GM23338 (cell line): Measurements from ENCODE around the gene MYCN. TPM values are rescaled to one million over a fixed set of nuclear protein-coding genes. Genes with fewer than 3 reads are reported as not detected.
A peak's percentile ranks its signal among the peaks of the same experiment; 100 is the strongest.

ENCODE experiments used
- ATAC-seq: fragments of 200-7000 bp; cut with Tn5 transposase; 3 replicates; pipeline ENCODE4 v1.9.1; 2020
- DNase-seq: peaks from one replicate; pipeline ENCODE4 v3.0.0-alpha.2; 2015; ENCODE audit warnings: low spot score
- H2AFZ ChIP-seq: fragments of 200-600 bp; sonication (generic); 2 replicates; pipeline ENCODE4 v1.8.0; 2016; ENCODE audit warnings: antibody characterized with exemption, mild to moderate bottlenecking, moderate library complexity
- H3F3A ChIP-seq: fragments of 200-600 bp; sonication (generic); replicated peaks from 2 replicates; pipeline ENCODE4 v1.8.0; 2017; ENCODE audit warnings: antibody characterized with exemption, mixed run types, low read depth
- H3K27ac ChIP-seq: fragments of 200-600 bp; sonication (generic); 2 replicates; pipeline ENCODE4 v1.6.1; 2016; ENCODE audit warnings: low read depth
- H3K27me3 ChIP-seq: fragments of 200-600 bp; sonication (generic); 2 replicates; pipeline ENCODE4 v1.8.0; 2016; ENCODE audit warnings: mild to moderate bottlenecking, mixed run types, moderate library complexity; ENCODE audit not compliant: insufficient read depth
- H3K36me3 ChIP-seq: fragments of 200-600 bp; sonication (generic); 2 replicates; pipeline ENCODE4 v1.8.0; 2016; ENCODE audit warnings: mild to moderate bottlenecking; ENCODE audit not compliant: insufficient read depth
- H3K4me1 ChIP-seq: fragments of 200-600 bp; sonication (generic); 2 replicates; pipeline ENCODE4 v1.8.0; 2016; ENCODE audit warnings: mild to moderate bottlenecking, moderate library complexity; ENCODE audit not compliant: insufficient read depth
- H3K4me2 ChIP-seq: fragments of 200-600 bp; sonication (generic); 2 replicates; pipeline ENCODE4 v1.7.1; 2017; ENCODE audit warnings: mixed run types
- H3K4me3 ChIP-seq: fragments of 200-600 bp; sonication (generic); 2 replicates; pipeline ENCODE4 v1.6.1; 2016; ENCODE audit warnings: mixed run types
- H3K79me2 ChIP-seq: fragments of 200-600 bp; sonication (generic); replicated peaks from 2 replicates; pipeline ENCODE4 v1.8.0; 2017; ENCODE audit warnings: mild to moderate bottlenecking; ENCODE audit not compliant: insufficient read depth
- H3K9me2 ChIP-seq: fragments of 200-600 bp; sonication (generic); 2 replicates; pipeline ENCODE4 v1.8.0; 2017; ENCODE audit not compliant: insufficient read depth
- H4K20me1 ChIP-seq: fragments of 200-600 bp; sonication (generic); replicated peaks from 2 replicates; pipeline ENCODE4 v1.8.0; 2017; ENCODE audit warnings: mild to moderate bottlenecking; ENCODE audit not compliant: insufficient read depth
- H3K27ac Mint-ChIP-seq: 2 replicates; pipeline ENCODE4 v1.8.0; 2020; ENCODE audit warnings: inconsistent platforms, mild to moderate bottlenecking, moderate library complexity, mixed read lengths
- H3K27me3 Mint-ChIP-seq: 3 replicates; pipeline ENCODE4 v1.8.0; 2022; ENCODE audit warnings: low read depth, mild to moderate bottlenecking, moderate library complexity, mixed read lengths, inconsistent platforms; ENCODE audit not compliant: insufficient read depth, poor library complexity
- H3K36me3 Mint-ChIP-seq: 3 replicates; pipeline ENCODE4 v1.8.0; 2021; ENCODE audit warnings: low read depth, mild to moderate bottlenecking, inconsistent platforms, moderate library complexity, mixed read lengths
- H3K4me1 Mint-ChIP-seq: 3 replicates; pipeline ENCODE4 v1.8.0; 2020; ENCODE audit warnings: mild to moderate bottlenecking, inconsistent platforms, mixed read lengths
- H3K4me3 Mint-ChIP-seq: 3 replicates; pipeline ENCODE4 v1.8.0; 2021; ENCODE audit warnings: moderate library complexity, mild to moderate bottlenecking, inconsistent platforms, mixed read lengths
- H3K9me3 Mint-ChIP-seq: 3 replicates; pipeline ENCODE4 v1.8.0; 2020; ENCODE audit warnings: moderate library complexity, mild to moderate bottlenecking, inconsistent platforms, mixed read lengths
- CREB1 ChIP-seq: fragments of 250-450 bp; sonication (Bioruptor Pico); IDR thresholded peaks from 2 replicates; pipeline ENCODE4 v1.5.0; 2020; ENCODE audit warnings: low read depth, mild to moderate bottlenecking, moderate library complexity
- EZH2 ChIP-seq: fragments of 200-600 bp; sonication (generic); IDR thresholded peaks from one replicate; pipeline ENCODE4 v1.8.0; 2017; ENCODE audit warnings: antibody characterized with exemption, mild to moderate bottlenecking, low read depth; ENCODE audit not compliant: unreplicated experiment
- NANOG ChIP-seq: IDR thresholded peaks from 2 replicates; pipeline ENCODE4 v1.6.1; 2016; ENCODE audit warnings: antibody characterized with exemption, borderline replicate concordance
- POLR2AphosphoS5 ChIP-seq: IDR thresholded peaks from 2 replicates; pipeline ENCODE4 v1.6.1; 2016; ENCODE audit warnings: antibody characterized with exemption, low read depth
- ZNF114 ChIP-seq: fragments of 250-450 bp; sonication (Bioruptor Pico); IDR thresholded peaks from 2 replicates; pipeline ENCODE4 v1.5.0; 2020; ENCODE audit warnings: mild to moderate bottlenecking, moderate library complexity
- polyA plus RNA-seq: library from polyadenylated mRNA; unstranded; fragments of >200 nt; fragmentation: Nextera tagmentation; extraction: Ambion mirVana; gene quantifications from 2 replicates; pipeline ENCODE4 v1.2.1, GENCODE V29; 2016
- total RNA-seq: library from RNA; depleted of rRNA; stranded (reverse); fragments of >200 nt; shearing (Covaris generic); gene quantifications from 2 replicates; pipeline ENCODE4 v1.2.3, GENCODE V29; 2014
- TF ChIP-seq, protein P1 (sequence below): IDR thresholded peaks from one replicate; pipeline ENCODE4 v1.6.1; 2018; ENCODE audit warnings: antibody characterized with exemption; ENCODE audit not compliant: unreplicated experiment
- TF ChIP-seq, protein P2 (sequence below), 2 experiments: fragments of 200-600 bp in 1 of 2; sonication (generic) in 1 of 2; conservative IDR thresholded peaks; 2 replicates each; pipeline versions ENCODE4 v1.5.1 to v1.6.1; 2016 to 2017; ENCODE audit warnings: antibody characterized with exemption in 2 of 2, low read depth in 2 of 2, mild to moderate bottlenecking in 2 of 2, moderate library complexity in 1 of 2
- TF ChIP-seq, protein P3 (sequence below): IDR thresholded peaks from 2 replicates; pipeline ENCODE4 v1.6.1; 2016; ENCODE audit warnings: antibody characterized with exemption

MYCN gene
- total and polyA plus RNA-seq, 2 experiments from 2014 or later: 50.8 to 145 TPM

DNA sequence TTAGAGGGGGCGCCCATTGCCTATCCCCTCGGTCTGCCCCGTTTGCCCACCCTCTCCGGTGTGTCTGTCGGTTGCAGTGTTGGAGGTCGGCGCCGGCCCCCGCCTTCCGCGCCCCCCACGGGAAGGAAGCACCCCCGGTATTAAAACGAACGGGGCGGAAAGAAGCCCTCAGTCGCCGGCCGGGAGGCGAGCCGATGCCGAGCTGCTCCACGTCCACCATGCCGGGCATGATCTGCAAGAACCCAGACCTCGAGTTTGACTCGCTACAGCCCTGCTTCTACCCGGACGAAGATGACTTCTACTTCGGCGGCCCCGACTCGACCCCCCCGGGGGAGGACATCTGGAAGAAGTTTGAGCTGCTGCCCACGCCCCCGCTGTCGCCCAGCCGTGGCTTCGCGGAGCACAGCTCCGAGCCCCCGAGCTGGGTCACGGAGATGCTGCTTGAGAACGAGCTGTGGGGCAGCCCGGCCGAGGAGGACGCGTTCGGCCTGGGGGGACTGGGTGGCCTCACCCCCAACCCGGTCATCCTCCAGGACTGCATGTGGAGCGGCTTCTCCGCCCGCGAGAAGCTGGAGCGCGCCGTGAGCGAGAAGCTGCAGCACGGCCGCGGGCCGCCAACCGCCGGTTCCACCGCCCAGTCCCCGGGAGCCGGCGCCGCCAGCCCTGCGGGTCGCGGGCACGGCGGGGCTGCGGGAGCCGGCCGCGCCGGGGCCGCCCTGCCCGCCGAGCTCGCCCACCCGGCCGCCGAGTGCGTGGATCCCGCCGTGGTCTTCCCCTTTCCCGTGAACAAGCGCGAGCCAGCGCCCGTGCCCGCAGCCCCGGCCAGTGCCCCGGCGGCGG, 1.7 kb downstream of the MYCN start (continued):
- TF ChIP-seq, protein P1, sequence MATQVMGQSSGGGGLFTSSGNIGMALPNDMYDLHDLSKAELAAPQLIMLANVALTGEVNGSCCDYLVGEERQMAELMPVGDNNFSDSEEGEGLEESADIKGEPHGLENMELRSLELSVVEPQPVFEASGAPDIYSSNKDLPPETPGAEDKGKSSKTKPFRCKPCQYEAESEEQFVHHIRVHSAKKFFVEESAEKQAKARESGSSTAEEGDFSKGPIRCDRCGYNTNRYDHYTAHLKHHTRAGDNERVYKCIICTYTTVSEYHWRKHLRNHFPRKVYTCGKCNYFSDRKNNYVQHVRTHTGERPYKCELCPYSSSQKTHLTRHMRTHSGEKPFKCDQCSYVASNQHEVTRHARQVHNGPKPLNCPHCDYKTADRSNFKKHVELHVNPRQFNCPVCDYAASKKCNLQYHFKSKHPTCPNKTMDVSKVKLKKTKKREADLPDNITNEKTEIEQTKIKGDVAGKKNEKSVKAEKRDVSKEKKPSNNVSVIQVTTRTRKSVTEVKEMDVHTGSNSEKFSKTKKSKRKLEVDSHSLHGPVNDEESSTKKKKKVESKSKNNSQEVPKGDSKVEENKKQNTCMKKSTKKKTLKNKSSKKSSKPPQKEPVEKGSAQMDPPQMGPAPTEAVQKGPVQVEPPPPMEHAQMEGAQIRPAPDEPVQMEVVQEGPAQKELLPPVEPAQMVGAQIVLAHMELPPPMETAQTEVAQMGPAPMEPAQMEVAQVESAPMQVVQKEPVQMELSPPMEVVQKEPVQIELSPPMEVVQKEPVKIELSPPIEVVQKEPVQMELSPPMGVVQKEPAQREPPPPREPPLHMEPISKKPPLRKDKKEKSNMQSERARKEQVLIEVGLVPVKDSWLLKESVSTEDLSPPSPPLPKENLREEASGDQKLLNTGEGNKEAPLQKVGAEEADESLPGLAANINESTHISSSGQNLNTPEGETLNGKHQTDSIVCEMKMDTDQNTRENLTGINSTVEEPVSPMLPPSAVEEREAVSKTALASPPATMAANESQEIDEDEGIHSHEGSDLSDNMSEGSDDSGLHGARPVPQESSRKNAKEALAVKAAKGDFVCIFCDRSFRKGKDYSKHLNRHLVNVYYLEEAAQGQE: no peak
- no peak for TF ChIP-seq ZNF114 (CRISPR knock-in tag)
- TF ChIP-seq, protein P2, sequence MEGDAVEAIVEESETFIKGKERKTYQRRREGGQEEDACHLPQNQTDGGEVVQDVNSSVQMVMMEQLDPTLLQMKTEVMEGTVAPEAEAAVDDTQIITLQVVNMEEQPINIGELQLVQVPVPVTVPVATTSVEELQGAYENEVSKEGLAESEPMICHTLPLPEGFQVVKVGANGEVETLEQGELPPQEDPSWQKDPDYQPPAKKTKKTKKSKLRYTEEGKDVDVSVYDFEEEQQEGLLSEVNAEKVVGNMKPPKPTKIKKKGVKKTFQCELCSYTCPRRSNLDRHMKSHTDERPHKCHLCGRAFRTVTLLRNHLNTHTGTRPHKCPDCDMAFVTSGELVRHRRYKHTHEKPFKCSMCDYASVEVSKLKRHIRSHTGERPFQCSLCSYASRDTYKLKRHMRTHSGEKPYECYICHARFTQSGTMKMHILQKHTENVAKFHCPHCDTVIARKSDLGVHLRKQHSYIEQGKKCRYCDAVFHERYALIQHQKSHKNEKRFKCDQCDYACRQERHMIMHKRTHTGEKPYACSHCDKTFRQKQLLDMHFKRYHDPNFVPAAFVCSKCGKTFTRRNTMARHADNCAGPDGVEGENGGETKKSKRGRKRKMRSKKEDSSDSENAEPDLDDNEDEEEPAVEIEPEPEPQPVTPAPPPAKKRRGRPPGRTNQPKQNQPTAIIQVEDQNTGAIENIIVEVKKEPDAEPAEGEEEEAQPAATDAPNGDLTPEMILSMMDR (conservative IDR thresholded peaks at IDR 0.05; ENCODE audit: low read depth in 2 of 2): no peak
- TF ChIP-seq, protein P3, sequence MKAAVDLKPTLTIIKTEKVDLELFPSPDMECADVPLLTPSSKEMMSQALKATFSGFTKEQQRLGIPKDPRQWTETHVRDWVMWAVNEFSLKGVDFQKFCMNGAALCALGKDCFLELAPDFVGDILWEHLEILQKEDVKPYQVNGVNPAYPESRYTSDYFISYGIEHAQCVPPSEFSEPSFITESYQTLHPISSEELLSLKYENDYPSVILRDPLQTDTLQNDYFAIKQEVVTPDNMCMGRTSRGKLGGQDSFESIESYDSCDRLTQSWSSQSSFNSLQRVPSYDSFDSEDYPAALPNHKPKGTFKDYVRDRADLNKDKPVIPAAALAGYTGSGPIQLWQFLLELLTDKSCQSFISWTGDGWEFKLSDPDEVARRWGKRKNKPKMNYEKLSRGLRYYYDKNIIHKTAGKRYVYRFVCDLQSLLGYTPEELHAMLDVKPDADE: no peak
- no peak for TF ChIP-seq EZH2
- no peak for TF ChIP-seq NANOG
- no peak for TF ChIP-seq CREB1 (CRISPR knock-in tag)

DNA sequence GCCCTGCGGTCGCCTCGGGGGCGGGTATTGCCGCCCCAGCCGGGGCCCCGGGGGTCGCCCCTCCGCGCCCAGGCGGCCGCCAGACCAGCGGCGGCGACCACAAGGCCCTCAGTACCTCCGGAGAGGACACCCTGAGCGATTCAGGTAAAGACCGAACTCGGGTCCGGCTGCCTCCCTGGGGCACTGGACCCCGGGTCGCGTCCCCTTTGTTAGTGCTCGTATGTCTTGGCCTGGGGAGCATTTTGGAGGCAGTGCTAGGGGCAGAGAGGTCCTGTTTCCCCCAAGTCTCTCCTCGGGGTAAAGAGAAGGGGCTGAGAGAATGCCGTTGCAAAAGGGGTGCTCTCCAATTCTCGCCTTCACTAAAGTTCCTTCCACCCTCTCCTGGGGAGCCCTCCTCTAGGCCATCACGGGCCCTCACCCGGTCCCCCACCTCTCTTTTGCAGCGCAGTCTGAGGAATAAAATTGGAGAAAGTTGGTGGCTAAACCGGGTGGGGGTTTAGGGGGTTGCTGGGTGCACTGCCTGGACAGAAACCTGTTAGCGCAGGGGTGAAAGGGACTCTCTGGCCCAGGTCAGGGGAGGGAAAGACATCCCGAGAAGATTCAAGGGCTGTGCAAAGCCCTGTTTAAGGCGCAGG, 2.5 kb downstream of the MYCN start:
- peaks cover 4% of the 10 kb centered on the region; the same call in 2 of the 3 replicates for H3K9me3 Mint-ChIP-seq
- peaks cover 66% of the 10 kb centered on the region for H3K36me3 Mint-ChIP-seq
- Histone ChIP-seq H2AFZ (no peak overlapping the region), H3K4me2 (peak overlapping the region; percentile 100), H3K4me3 (peak overlapping the region; percentile 100), H3K79me2 (peaks cover 77% of the 10 kb centered on the region), H3K36me3 (peaks cover 39% of the 10 kb centered on the region), H3K9me2 (no peaks in the 10 kb centered on the region), H3K27ac (peak overlapping the region; percentile 84; the same call in 1 of the 2 replicates), H3K4me1 (peaks cover 47% of the 10 kb centered on the region), H3F3A (peaks cover 35% of the 10 kb centered on the region), H3K27me3 (no peaks in the 10 kb centered on the region), H4K20me1 (peaks cover 32% of the 10 kb centered on the region)
- H3K4me3 Mint-ChIP-seq: peak overlapping the region; percentile 97
- DNase-seq: no peak
- H3K27ac Mint-ChIP-seq: peak overlapping the region; percentile 95
- TF ChIP-seq CREB1 (CRISPR knock-in tag) (no peak), POLR2AphosphoS5 (peak; percentile 18; the same call in 1 of the 2 replicates)
- peaks cover 38% of the 10 kb centered on the region for H3K27me3 Mint-ChIP-seq
- peaks cover 46% of the 10 kb centered on the region for H3K4me1 Mint-ChIP-seq
- no peak for ATAC-seq
